ENCODE results near the gene RPS19.
"Not testable (repeated sequence)": the region's sequence is repeated elsewhere in the genome, so short reads cannot be mapped to it uniquely, and the experiment has no call there.

Gene RPS19

GRCh38 chr19:41861116-41861768, 1.2 kb downstream of the RPS19 start:
- no peak for DNase-seq

GRCh38 chr19:41861846-41862245, 1.8 kb downstream of the RPS19 start:
- DNase-seq, result no peak

- DNase-seq, result no peak
Observed at GRCh38 chr19:41862445-41862986, 2.5 kb downstream of the RPS19 start.

- no peak for DNase-seq
Observed at GRCh38 chr19:41863209-41863931, 3.3 kb downstream of the RPS19 start.

GRCh38 chr19:41864374-41864773, 4.3 kb downstream of the RPS19 start:
- no peak for DNase-seq

GRCh38 chr19:41866284-41866683, 6.2 kb downstream of the RPS19 start:
- DNase-seq, result no peak

GRCh38 chr19:41868120-41868988, 8.3 kb downstream of the RPS19 start:
- DNase-seq, result no peak

GRCh38 chr19:41868989-41869300, 8.9 kb downstream of the RPS19 start:
- DNase-seq, result no peak

GRCh38 chr19:41869374-41869955, 9.4 kb downstream of the RPS19 start:
- peak; percentile 34 for DNase-seq

- no peak for DNase-seq
Observed at GRCh38 chr19:41870401-41870873, 10.4 kb downstream of the RPS19 start.

- DNase-seq, result peak; percentile 4
Observed at GRCh38 chr19:41871573-41872383, 11.7 kb downstream of the RPS19 start.

GRCh38 chr19:41872384-41872774, 12.3 kb downstream of the RPS19 start:
- DNase-seq, result no peak

GRCh38 chr19:41872775-41873647, 13.0 kb downstream of the RPS19 start:
- DNase-seq, result peak; percentile 79

GRCh38 chr19:41875973-41876372, 15.9 kb downstream of the RPS19 start:
- not testable (repeated sequence) for DNase-seq

GRCh38 chr19:41876847-41877832, 17.1 kb downstream of the RPS19 start, which contains the start of gene CD79A:
Gene CD79A, plus strand, starts transcription at chr19:41877279. Its CDS starts 26 bp downstream, at chr19:41877305.
- no peak for DNase-seq

GRCh38 chr19:41877916-41878905, 18.2 kb downstream of the RPS19 start:
- DNase-seq, result no peak

GRCh38 chr19:41879080-41879479, 19.0 kb downstream of the RPS19 start:
- no peak for DNase-seq

- DNase-seq, result no peak
Observed at GRCh38 chr19:41879670-41880328, 19.7 kb downstream of the RPS19 start.

Data from NCI-H2171 treated with DMSO at 0.1 percent for 48 hours (cell line).